Hepatocyte (in vitro differentiated cells): ENCODE data around the gene LMF2. TPM values are rescaled to one million over a fixed set of nuclear protein-coding genes. Genes with fewer than 3 reads are reported as not detected.

ENCODE experiments used
- DNase-seq: peaks from one replicate; pipeline ENCODE4 v3.0.0-alpha.2; 2016; ENCODE audit warnings: low spot score
- H2AFZ ChIP-seq: fragments of 200-600 bp; sonication (generic); 2 replicates; pipeline ENCODE4 v1.6.0; 2016; ENCODE audit warnings: antibody characterized with exemption, mild to moderate bottlenecking
- H3K27ac ChIP-seq: fragments of 200-600 bp; sonication (generic); 2 replicates; pipeline ENCODE4 v1.5.1; 2016; ENCODE audit warnings: mild to moderate bottlenecking
- H3K27me3 ChIP-seq: fragments of 200-600 bp; sonication (generic); 2 replicates; pipeline ENCODE4 v1.6.1; 2016
- H3K36me3 ChIP-seq: fragments of 200-600 bp; sonication (generic); replicated peaks from 2 replicates; pipeline ENCODE4 v1.5.1; 2016; ENCODE audit warnings: low read depth; ENCODE audit not compliant: insufficient read depth
- H3K4me1 ChIP-seq: fragments of 200-600 bp; sonication (generic); 2 replicates; pipeline ENCODE4 v1.5.1; 2016; ENCODE audit warnings: mild to moderate bottlenecking, moderate library complexity; ENCODE audit not compliant: insufficient read depth
- H3K4me2 ChIP-seq: fragments of 200-600 bp; sonication (generic); 2 replicates; pipeline ENCODE4 v1.6.0; 2016
- H3K4me3 ChIP-seq: fragments of 200-600 bp; sonication (generic); 2 replicates; pipeline ENCODE4 v1.5.1; 2016; ENCODE audit warnings: mild to moderate bottlenecking
- H3K79me2 ChIP-seq: fragments of 200-600 bp; sonication (generic); 2 replicates; pipeline ENCODE4 v1.6.0; 2017; ENCODE audit warnings: mild to moderate bottlenecking
- H3K9me2 ChIP-seq: fragments of 200-600 bp; sonication (generic); replicated peaks from 2 replicates; pipeline ENCODE4 v1.6.0; 2017; ENCODE audit warnings: mild to moderate bottlenecking; ENCODE audit not compliant: insufficient read depth
- H3K9me3 ChIP-seq: fragments of 200-600 bp; sonication (generic); 2 replicates; pipeline ENCODE4 v1.5.1; 2016; ENCODE audit warnings: low read depth, mild to moderate bottlenecking
- H4K20me1 ChIP-seq: fragments of 200-600 bp; sonication (generic); 2 replicates; pipeline ENCODE4 v1.6.0; 2016; ENCODE audit warnings: mild to moderate bottlenecking; ENCODE audit not compliant: insufficient read depth, poor library complexity, severe bottlenecking
- CTCF ChIP-seq: fragments of 200-600 bp; sonication (generic); IDR thresholded peaks from 2 replicates; pipeline ENCODE4 v1.5.1; 2016; ENCODE audit warnings: antibody characterized with exemption, mild to moderate bottlenecking; ENCODE audit not compliant: poor library complexity
- EZH2 ChIP-seq: fragments of 200-600 bp; sonication (generic); IDR thresholded peaks from 2 replicates; pipeline ENCODE4 v1.6.1; 2016; ENCODE audit warnings: antibody characterized with exemption, mild to moderate bottlenecking, borderline replicate concordance
- EZH2phosphoT487 ChIP-seq: fragments of 200-600 bp; sonication (generic); IDR thresholded peaks from one replicate; pipeline ENCODE4 v1.6.1; 2018; ENCODE audit warnings: antibody characterized with exemption, mild to moderate bottlenecking, low read depth, moderate library complexity; ENCODE audit not compliant: unreplicated experiment, severe bottlenecking
- WGBS: methylation state at CpG from one replicate; pipeline ENCODE4 v1.1.6; 2016; ENCODE audit warnings: low lambda C conversion rate; ENCODE audit errors: missing lambda C conversion rate; 5-methylcytosine and 5-hydroxymethylcytosine counted together
- polyA plus RNA-seq: library from polyadenylated mRNA; unstranded; fragments of >200 nt; fragmentation: Nextera tagmentation; extraction: Ambion mirVana; gene quantifications from 2 replicates; pipeline ENCODE4 v1.2.1, GENCODE V29; 2016
- total RNA-seq: library from RNA; depleted of rRNA; stranded (reverse); fragments of >200 nt; gene quantifications from 2 replicates; pipeline ENCODE4 v1.2.3, GENCODE V29; 2014

The LMF2 gene
- total and polyA plus RNA-seq, 2 experiments from 2014 or later: 32.8 to 97.6 TPM

- Histone ChIP-seq H3K36me3 (no peaks in the 10 kb centered on the region), H3K79me2 (no peaks in the 10 kb centered on the region), H3K4me3 (no peak overlapping the region), H3K27me3 (no peaks in the 10 kb centered on the region), H3K4me1 (no peaks in the 10 kb centered on the region), H3K27ac (no peak overlapping the region), H3K4me2 (no peak overlapping the region), H3K9me2 (no peaks in the 10 kb centered on the region), H4K20me1 (no peaks in the 10 kb centered on the region), H3K9me3 (no peaks in the 10 kb centered on the region), H2AFZ (no peak overlapping the region)
- no peak for TF ChIP-seq EZH2phosphoT487
- no peak for TF ChIP-seq CTCF
- no peak for TF ChIP-seq EZH2
- WGBS: 96% methylated on average over 26 of the region's 27 CpGs
- no peak for DNase-seq
These were observed 52.9 kb downstream of the LMF2 start for GRCh38 chr22:50454556-50455075.

Other genes with a start within 250 kb of the LMF2 start
- gene MAPK12, start 246.0 kb downstream of the LMF2 start, total RNA-seq: 12.5 and 13.8 TPM in 2 replicates
- 33.8 and 51.4 TPM in 2 replicates for gene MAPK12, start 246.0 kb downstream of the LMF2 start, polyA plus RNA-seq
- gene MAPK11, start 237.3 kb downstream of the LMF2 start, total RNA-seq: 1.4 and 2.3 TPM in 2 replicates
- gene MAPK11, start 237.3 kb downstream of the LMF2 start, polyA plus RNA-seq: 0.62 and 1.1 TPM in 2 replicates
- 91.4 and 113 TPM in 2 replicates for gene PLXNB2, start 200.1 kb downstream of the LMF2 start, total RNA-seq
- gene PLXNB2, start 200.1 kb downstream of the LMF2 start, polyA plus RNA-seq: 147 and 158 TPM in 2 replicates
- gene DENND6B, start 180.7 kb downstream of the LMF2 start, total RNA-seq: 3.1 and 3.3 TPM in 2 replicates
- 8.7 and 9.0 TPM in 2 replicates for gene DENND6B, start 180.7 kb downstream of the LMF2 start, polyA plus RNA-seq
- 43.9 and 57.9 TPM in 2 replicates for gene PPP6R2, start 164.4 kb downstream of the LMF2 start, total RNA-seq
- 44.1 and 47.0 TPM in 2 replicates for gene PPP6R2, start 164.4 kb downstream of the LMF2 start, polyA plus RNA-seq
- gene SBF1, start 32.7 kb downstream of the LMF2 start, total RNA-seq: 26.1 and 34.5 TPM in 2 replicates
- gene SBF1, start 32.7 kb downstream of the LMF2 start, polyA plus RNA-seq: 38.0 and 49.5 TPM in 2 replicates
- 3.0 and 4.1 TPM in 2 replicates for gene ADM2, start 26.2 kb downstream of the LMF2 start, total RNA-seq
- gene ADM2, start 26.2 kb downstream of the LMF2 start, polyA plus RNA-seq: 5.0 and 5.1 TPM in 2 replicates
- gene MIOX, start 20.8 kb downstream of the LMF2 start, total RNA-seq: not detected in 2 replicates
- not detected in 2 replicates for gene MIOX, start 20.8 kb downstream of the LMF2 start, polyA plus RNA-seq
- 24.4 and 25.6 TPM in 2 replicates for gene NCAPH2, start 522 bp upstream of the LMF2 start, total RNA-seq
- gene NCAPH2, start 522 bp upstream of the LMF2 start, polyA plus RNA-seq: 40.6 and 48.0 TPM in 2 replicates
- gene SCO2, start 17.9 kb upstream of the LMF2 start, total RNA-seq: 2.0 and 4.1 TPM in 2 replicates
- gene SCO2, start 17.9 kb upstream of the LMF2 start, polyA plus RNA-seq: 9.7 and 11.2 TPM in 2 replicates
- gene TYMP, start 22.3 kb upstream of the LMF2 start, total RNA-seq: 36.6 and 46.4 TPM in 2 replicates
- gene TYMP, start 22.3 kb upstream of the LMF2 start, polyA plus RNA-seq: 85.7 and 105 TPM in 2 replicates
- gene KLHDC7B, start 38.2 kb upstream of the LMF2 start, total RNA-seq: 0.92 and 1.7 TPM in 2 replicates
- 0.75 and 1.4 TPM in 2 replicates for gene KLHDC7B, start 38.2 kb upstream of the LMF2 start, polyA plus RNA-seq
- not detected in 2 replicates for gene SYCE3, start 55.2 kb upstream of the LMF2 start, total RNA-seq
- 1.4 and 1.5 TPM in 2 replicates for gene SYCE3, start 55.2 kb upstream of the LMF2 start, polyA plus RNA-seq
- gene CPT1B, start 70.7 kb upstream of the LMF2 start, total RNA-seq: 24.8 and 27.5 TPM in 2 replicates
- 64.0 and 80.1 TPM in 2 replicates for gene CPT1B, start 70.7 kb upstream of the LMF2 start, polyA plus RNA-seq
- gene CHKB, start 75.1 kb upstream of the LMF2 start, total RNA-seq: 54.9 and 57.4 TPM in 2 replicates
- 89.7 and 125 TPM in 2 replicates for gene CHKB, start 75.1 kb upstream of the LMF2 start, polyA plus RNA-seq
- gene MAPK8IP2, start 93.1 kb upstream of the LMF2 start, total RNA-seq: 1.0 and 1.6 TPM in 2 replicates
- 3.8 and 4.0 TPM in 2 replicates for gene MAPK8IP2, start 93.1 kb upstream of the LMF2 start, polyA plus RNA-seq
- 26.2 and 31.3 TPM in 2 replicates for gene ARSA, start 120.5 kb upstream of the LMF2 start, total RNA-seq
- gene ARSA, start 120.5 kb upstream of the LMF2 start, polyA plus RNA-seq: 20.6 and 29.2 TPM in 2 replicates
- 2.4 and 2.9 TPM in 2 replicates for gene SHANK3, start 165.1 kb upstream of the LMF2 start, total RNA-seq
- 1.9 and 2.6 TPM in 2 replicates for gene SHANK3, start 165.1 kb upstream of the LMF2 start, polyA plus RNA-seq
- not detected in 2 replicates for gene ACR, start 230.5 kb upstream of the LMF2 start, total RNA-seq
- gene ACR, start 230.5 kb upstream of the LMF2 start, polyA plus RNA-seq: not detected in 2 replicates